ENCODE data around the gene TIMM17A. TPM values are rescaled to one million over a fixed set of nuclear protein-coding genes. Genes with fewer than 3 reads are reported as not detected.

TIMM17A gene
- total and polyA plus RNA-seq, 2 experiments from 2014 or later, result 68.8 to 123 TPM

DNA sequence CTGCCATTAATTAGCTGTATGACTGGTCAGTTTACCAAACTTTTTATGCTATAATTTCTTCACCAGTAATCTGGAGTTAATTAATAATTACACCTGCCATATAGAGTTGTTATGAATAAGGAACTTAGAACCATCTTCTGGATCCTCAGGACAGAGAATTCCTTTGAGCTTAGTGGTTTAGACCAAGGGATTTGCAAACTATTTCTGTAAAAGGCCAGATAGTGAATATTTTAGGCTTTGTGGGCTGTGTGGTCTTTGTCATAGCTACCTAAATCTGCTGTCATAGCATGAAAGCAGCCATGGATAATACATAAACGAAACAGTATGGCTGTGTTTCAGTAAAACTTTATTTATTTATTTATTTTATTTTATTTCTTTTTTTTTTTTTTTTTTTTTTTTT is 9.0 kb downstream of the TIMM17A start:
- no peaks in the 10 kb centered on the region for H3K27me3 ChIP-seq (replicated peaks; ENCODE audit: insufficient read depth)
- H3K36me3 ChIP-seq (ENCODE audit: low read depth), result peaks cover 63% of the 10 kb centered on the region
- no peak overlapping the region for H3K9ac ChIP-seq
- H4K20me1 ChIP-seq (ENCODE audit: insufficient read depth), result no peaks in the 10 kb centered on the region
- no peak overlapping the region for H3K4me2 ChIP-seq (ENCODE audit: unreplicated experiment)
- WGBS, 2 experiments (ENCODE audit: low coverage in 1 of 2, low lambda C conversion rate in 2 of 2, missing lambda C conversion rate in 2 of 2), result 62 to 75% methylated on average over 1 of the region's 1 CpG
- H3K27ac ChIP-seq, result no peak overlapping the region
- peaks cover 5% of the 10 kb centered on the region; the same call in 1 of the 2 replicates for H3K4me1 ChIP-seq (ENCODE audit: insufficient read depth)
- DNase-seq, result peak; percentile 67
- in situ Hi-C loops (cut with MboI), result no loop called here
- no peaks in the 10 kb centered on the region for H3K9me3 ChIP-seq (ENCODE audit: low read depth)
- peaks cover 52% of the 10 kb centered on the region for H3F3A ChIP-seq (ENCODE audit: insufficient read depth)
- TF ChIP-seq EZH2phosphoT487 (IDR thresholded peaks at IDR 0.05; ENCODE audit: insufficient read depth, low read depth), result no peak
- TF ChIP-seq EZH2 (IDR thresholded peaks at IDR 0.05; ENCODE audit: insufficient read depth, poor library complexity, severe bottlenecking), result no peak
- H3K4me3 ChIP-seq, result no peak overlapping the region
- H3K9me2 ChIP-seq (ENCODE audit: insufficient read depth), result no peaks in the 10 kb centered on the region
- H2AFZ ChIP-seq, result no peak overlapping the region
- peaks cover 64% of the 10 kb centered on the region for H3K79me2 ChIP-seq (ENCODE audit: insufficient read depth)

DNA sequence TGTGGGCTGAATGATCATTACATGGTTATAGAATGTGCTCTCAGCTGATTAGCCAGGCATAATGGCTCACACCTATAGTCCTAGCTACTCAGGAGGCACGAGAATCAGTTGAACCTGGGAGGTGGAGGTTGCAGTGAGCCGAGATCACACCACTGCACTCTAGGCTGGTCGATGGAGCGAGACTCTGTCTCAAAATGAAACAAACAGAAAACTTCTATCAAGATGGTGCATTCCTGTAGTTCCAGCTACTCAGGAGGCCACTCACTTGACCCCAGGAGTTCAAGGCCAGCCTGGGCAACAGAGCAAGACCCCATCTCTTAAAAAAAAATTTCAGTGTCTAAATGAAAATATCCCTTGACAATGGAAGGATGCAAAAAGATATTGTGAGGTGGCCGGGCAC is 10.9 kb downstream of the TIMM17A start:
- in situ Hi-C loops (cut with MboI), result no loop called here
- Histone ChIP-seq H3K27ac (no peak overlapping the region), H2AFZ (no peak overlapping the region), H3K79me2 (ENCODE audit: insufficient read depth) (peaks cover 45% of the 10 kb centered on the region), H3K9ac (no peak overlapping the region), H3K4me2 (ENCODE audit: unreplicated experiment) (no peak overlapping the region), H3K4me1 (ENCODE audit: insufficient read depth) (peaks cover 5% of the 10 kb centered on the region; the same call in 1 of the 2 replicates), H3K9me2 (ENCODE audit: insufficient read depth) (no peaks in the 10 kb centered on the region), H3K36me3 (ENCODE audit: low read depth) (peaks cover 75% of the 10 kb centered on the region), H3K27me3 (replicated peaks; ENCODE audit: insufficient read depth) (no peaks in the 10 kb centered on the region), H3K4me3 (no peak overlapping the region), H3K9me3 (ENCODE audit: low read depth) (no peaks in the 10 kb centered on the region), H3F3A (ENCODE audit: insufficient read depth) (peaks cover 70% of the 10 kb centered on the region), H4K20me1 (ENCODE audit: insufficient read depth) (no peaks in the 10 kb centered on the region)
- 82 to 91% methylated on average over 5 of the region's 5 CpGs for WGBS, 2 experiments (ENCODE audit: low coverage in 1 of 2, low lambda C conversion rate in 2 of 2, missing lambda C conversion rate in 2 of 2)
- TF ChIP-seq EZH2 (IDR thresholded peaks at IDR 0.05; ENCODE audit: insufficient read depth, poor library complexity, severe bottlenecking) (no peak), EZH2phosphoT487 (IDR thresholded peaks at IDR 0.05; ENCODE audit: insufficient read depth, low read depth) (no peak)
- no peak for DNase-seq

DNA sequence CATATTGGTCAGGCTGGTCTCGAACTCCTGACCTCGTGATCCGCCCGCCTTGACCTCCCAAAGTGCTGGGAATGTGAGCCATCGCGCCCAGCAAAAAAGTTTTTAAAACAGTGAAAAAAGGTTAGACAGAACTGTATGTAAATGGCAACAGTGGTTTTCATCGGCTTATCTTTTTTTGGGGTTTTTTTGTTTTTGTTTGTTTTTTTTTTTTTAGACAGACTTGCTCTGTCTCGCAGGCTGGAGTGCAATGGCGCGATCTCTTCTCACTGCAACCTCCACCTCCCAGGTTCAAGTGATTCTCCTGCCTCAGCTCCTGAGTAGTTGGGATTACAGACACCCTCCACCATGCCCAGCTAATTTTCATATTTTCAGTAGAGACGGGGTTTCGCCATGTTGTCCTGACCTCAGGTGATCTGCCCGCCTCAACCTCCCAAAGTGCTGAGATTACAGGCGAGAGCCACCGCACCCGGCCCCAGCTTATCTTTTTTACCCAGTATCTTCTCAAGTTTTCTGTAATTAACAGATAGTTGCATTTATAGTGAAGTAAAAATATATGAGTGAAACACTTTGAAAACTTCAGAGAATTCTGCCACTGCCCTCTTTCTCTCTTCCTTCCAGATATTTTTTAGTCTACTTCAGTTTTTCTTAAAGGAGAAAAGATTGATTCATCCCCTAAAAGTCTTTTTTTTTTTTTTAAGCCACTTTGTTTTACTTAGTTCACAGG is 13.1 kb downstream of the TIMM17A start:
- Histone ChIP-seq H3K36me3 (ENCODE audit: low read depth) (peaks cover 56% of the 10 kb centered on the region), H3K27ac (no peak overlapping the region), H3K4me1 (ENCODE audit: insufficient read depth) (peaks cover 5% of the 10 kb centered on the region; the same call in 1 of the 2 replicates), H4K20me1 (ENCODE audit: insufficient read depth) (no peaks in the 10 kb centered on the region), H3K4me2 (ENCODE audit: unreplicated experiment) (no peak overlapping the region), H3K9me3 (ENCODE audit: low read depth) (no peaks in the 10 kb centered on the region), H3K27me3 (replicated peaks; ENCODE audit: insufficient read depth) (no peaks in the 10 kb centered on the region), H2AFZ (no peak overlapping the region), H3F3A (ENCODE audit: insufficient read depth) (peaks cover 62% of the 10 kb centered on the region), H3K9me2 (ENCODE audit: insufficient read depth) (no peaks in the 10 kb centered on the region), H3K9ac (no peak overlapping the region), H3K79me2 (ENCODE audit: insufficient read depth) (peaks cover 32% of the 10 kb centered on the region), H3K4me3 (no peak overlapping the region)
- in situ Hi-C loops (cut with MboI), result no loop called here
- no peak for DNase-seq
- 94 to 96% methylated on average over 16 of the region's 16 CpGs for WGBS, 2 experiments (ENCODE audit: low coverage in 1 of 2, low lambda C conversion rate in 2 of 2, missing lambda C conversion rate in 2 of 2)
- no peak for TF ChIP-seq EZH2phosphoT487 (IDR thresholded peaks at IDR 0.05; ENCODE audit: insufficient read depth, low read depth)
- TF ChIP-seq EZH2 (IDR thresholded peaks at IDR 0.05; ENCODE audit: insufficient read depth, poor library complexity, severe bottlenecking), result no peak

DNA sequence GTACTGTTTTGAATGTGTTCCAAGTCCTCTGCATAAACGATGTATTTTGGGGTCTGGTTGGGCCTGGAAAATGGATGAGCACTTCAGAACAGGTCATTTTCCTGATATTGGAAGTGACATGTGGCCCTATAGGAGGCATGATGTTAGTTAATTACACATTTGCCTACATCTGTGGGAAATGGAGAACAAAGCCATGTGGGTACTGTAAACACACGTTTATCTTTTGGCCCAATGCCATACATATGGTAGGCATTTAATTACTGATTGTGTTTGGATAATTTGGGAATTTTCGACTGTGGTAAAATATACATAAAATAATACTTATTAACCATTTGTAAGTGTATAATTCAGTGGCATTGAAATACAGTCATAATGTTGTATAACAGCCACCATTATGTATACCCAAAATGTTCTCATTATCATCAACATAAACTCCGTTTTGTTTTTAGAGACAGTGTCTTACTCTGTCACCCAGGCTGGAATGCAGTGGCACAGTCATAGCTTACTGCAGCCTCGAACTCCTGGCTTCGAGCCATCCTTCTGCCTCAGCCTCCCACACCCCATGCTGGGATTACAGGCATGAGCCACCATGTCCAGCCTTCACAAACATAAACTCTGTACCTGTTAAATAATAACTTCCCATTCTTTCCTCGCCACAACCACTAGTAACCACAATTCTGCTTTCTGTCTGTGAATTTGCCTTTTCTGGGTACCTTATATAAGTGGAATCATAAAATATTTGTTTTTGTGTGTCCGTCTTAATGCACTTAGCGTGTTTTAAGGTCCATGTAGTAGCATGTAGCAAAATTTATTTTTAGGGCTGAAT is 15.2 kb downstream of the TIMM17A start:
- H3K27me3 ChIP-seq (replicated peaks; ENCODE audit: insufficient read depth), result no peaks in the 10 kb centered on the region
- H3K27ac ChIP-seq, result peak overlapping the region; percentile 8; the same call in 1 of the 2 replicates
- WGBS, 2 experiments (ENCODE audit: low coverage in 1 of 2, low lambda C conversion rate in 2 of 2, missing lambda C conversion rate in 2 of 2), result 47 to 49% methylated on average over 9 of the region's 9 CpGs
- TF ChIP-seq EZH2 (IDR thresholded peaks at IDR 0.05; ENCODE audit: insufficient read depth, poor library complexity, severe bottlenecking) (no peak), EZH2phosphoT487 (IDR thresholded peaks at IDR 0.05; ENCODE audit: insufficient read depth, low read depth) (no peak)
- no peaks in the 10 kb centered on the region for H3K9me2 ChIP-seq (ENCODE audit: insufficient read depth)
- H3K4me3 ChIP-seq, result no peak overlapping the region
- no peaks in the 10 kb centered on the region for H3K4me1 ChIP-seq (ENCODE audit: insufficient read depth)
- H3K9ac ChIP-seq, result no peak overlapping the region
- peaks cover 47% of the 10 kb centered on the region for H3F3A ChIP-seq (ENCODE audit: insufficient read depth)
- DNase-seq, result peak; percentile 78
- in situ Hi-C loops (cut with MboI), result no loop called here
- no peak overlapping the region for H2AFZ ChIP-seq
- H4K20me1 ChIP-seq (ENCODE audit: insufficient read depth), result no peaks in the 10 kb centered on the region
- peaks cover 22% of the 10 kb centered on the region for H3K79me2 ChIP-seq (ENCODE audit: insufficient read depth)
- H3K4me2 ChIP-seq (ENCODE audit: unreplicated experiment), result no peak overlapping the region
- peaks cover 39% of the 10 kb centered on the region for H3K36me3 ChIP-seq (ENCODE audit: low read depth)
- no peaks in the 10 kb centered on the region for H3K9me3 ChIP-seq (ENCODE audit: low read depth)

Measured in GM23248 (cell line).